Spleen (tissue), 7 donors: ENCODE results near the gene HID1.

ENCODE experiments used
- POLR2A ChIP-seq, 3 donors: fragments of 450-650 bp; IDR thresholded peaks; one replicate each; pipeline ENCODE4 v1.5.1; 2017; ENCODE audit warnings: antibody characterized with exemption in 3 of 3, mild to moderate bottlenecking in 1 of 3
- POLR2AphosphoS5 ChIP-seq, 3 donors: sonication (generic); formaldehyde crosslinking; IDR thresholded peaks; one replicate each; pipeline ENCODE4 v1.5.1; 2017; ENCODE audit warnings: antibody characterized with exemption in 3 of 3
- TF ChIP-seq, protein P1 (sequence below), 11 experiments: fragments of 200-600 bp in 7 of 11; fragments of 450-650 bp in 4 of 11; sonication (generic) in 4 of 11; IDR thresholded peaks in 8 of 11; conservative IDR thresholded peaks in 3 of 11; 1 replicate in 7 of 11; 2 replicates in 4 of 11; pipeline versions ENCODE4 v1.4.0 to v1.8.0; 2016 to 2021; ENCODE audit warnings: antibody characterized with exemption in 11 of 11, inconsistent platforms in 4 of 11, mild to moderate bottlenecking in 1 of 11
- donor health status: DM: no; HTN: no; CAD: no; lungs with moderate emphysema.
- donor health status: DM: no; HTN: no; CAD: no.
- donor health status: DM: no; HTN: no; CAD: no.

DNA sequence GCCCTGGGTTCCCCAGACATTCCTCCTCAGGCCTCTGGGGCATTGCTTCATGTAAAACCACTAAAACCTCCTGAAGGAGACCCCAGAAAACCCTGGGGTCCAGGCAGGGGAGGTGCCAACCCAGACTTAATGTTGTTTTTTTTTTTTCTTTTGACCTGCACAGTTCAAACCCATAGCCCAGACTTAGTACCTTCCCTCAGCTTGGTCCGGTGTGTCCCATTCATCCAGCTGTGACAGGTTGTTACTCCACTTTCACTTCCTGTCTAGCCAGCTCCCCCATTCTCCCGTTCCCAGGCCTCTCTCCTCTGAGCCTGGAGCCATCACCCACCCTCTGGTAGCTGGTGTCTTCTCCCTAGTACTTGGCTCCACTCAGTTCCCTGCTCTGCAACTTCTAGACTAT lies 19.7 kb upstream of the HID1 start:
- TF ChIP-seq POLR2A (IDR thresholded peaks at IDR 0.05) (no peak), POLR2AphosphoS5 (IDR thresholded peaks at IDR 0.05) (no peak)
- TF ChIP-seq, protein P1, sequence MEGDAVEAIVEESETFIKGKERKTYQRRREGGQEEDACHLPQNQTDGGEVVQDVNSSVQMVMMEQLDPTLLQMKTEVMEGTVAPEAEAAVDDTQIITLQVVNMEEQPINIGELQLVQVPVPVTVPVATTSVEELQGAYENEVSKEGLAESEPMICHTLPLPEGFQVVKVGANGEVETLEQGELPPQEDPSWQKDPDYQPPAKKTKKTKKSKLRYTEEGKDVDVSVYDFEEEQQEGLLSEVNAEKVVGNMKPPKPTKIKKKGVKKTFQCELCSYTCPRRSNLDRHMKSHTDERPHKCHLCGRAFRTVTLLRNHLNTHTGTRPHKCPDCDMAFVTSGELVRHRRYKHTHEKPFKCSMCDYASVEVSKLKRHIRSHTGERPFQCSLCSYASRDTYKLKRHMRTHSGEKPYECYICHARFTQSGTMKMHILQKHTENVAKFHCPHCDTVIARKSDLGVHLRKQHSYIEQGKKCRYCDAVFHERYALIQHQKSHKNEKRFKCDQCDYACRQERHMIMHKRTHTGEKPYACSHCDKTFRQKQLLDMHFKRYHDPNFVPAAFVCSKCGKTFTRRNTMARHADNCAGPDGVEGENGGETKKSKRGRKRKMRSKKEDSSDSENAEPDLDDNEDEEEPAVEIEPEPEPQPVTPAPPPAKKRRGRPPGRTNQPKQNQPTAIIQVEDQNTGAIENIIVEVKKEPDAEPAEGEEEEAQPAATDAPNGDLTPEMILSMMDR (IDR thresholded peaks at IDR 0.05 in 8 of 11, conservative IDR thresholded peaks at IDR 0.05 in 3 of 11), result no peak
